GM19238 (cell line): ENCODE data around the gene LST1.
"Not testable (repeated sequence)": the region's sequence is repeated elsewhere in the genome, so short reads cannot be mapped to it uniquely, and the experiment has no call there.

Experiments used
- DNase-seq: peaks from one replicate; pipeline ENCODE4 v3.0.0; 2011; ENCODE audit warnings: low spot score; ENCODE audit not compliant: insufficient read length

LST1 gene

DNA sequence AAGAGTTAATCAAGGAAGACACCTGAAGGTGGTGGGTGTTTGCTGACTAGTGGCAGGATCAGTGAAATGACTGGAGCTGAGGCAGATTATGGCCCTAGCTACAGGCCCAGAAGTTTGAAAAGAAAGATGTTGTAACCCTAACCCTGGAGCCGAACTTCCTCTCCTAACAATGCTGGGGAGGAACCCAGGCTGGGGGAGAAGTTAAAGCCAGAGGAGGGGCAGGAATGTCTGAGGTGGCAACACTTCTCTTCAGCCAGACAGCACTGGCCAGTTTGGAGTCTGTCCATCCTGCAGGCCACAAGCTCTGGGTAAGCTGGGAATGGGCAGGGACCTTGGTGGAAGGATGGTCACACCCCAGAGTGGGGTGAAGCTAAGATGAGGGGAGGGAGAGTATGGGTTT is at the start of gene LST1:
LST1 (plus strand) TSS at position 270 of the 400 bp plus-strand sequence. CDS start 1,023 bp downstream, outside the sequence.
- DNase-seq: no peak

DNA sequence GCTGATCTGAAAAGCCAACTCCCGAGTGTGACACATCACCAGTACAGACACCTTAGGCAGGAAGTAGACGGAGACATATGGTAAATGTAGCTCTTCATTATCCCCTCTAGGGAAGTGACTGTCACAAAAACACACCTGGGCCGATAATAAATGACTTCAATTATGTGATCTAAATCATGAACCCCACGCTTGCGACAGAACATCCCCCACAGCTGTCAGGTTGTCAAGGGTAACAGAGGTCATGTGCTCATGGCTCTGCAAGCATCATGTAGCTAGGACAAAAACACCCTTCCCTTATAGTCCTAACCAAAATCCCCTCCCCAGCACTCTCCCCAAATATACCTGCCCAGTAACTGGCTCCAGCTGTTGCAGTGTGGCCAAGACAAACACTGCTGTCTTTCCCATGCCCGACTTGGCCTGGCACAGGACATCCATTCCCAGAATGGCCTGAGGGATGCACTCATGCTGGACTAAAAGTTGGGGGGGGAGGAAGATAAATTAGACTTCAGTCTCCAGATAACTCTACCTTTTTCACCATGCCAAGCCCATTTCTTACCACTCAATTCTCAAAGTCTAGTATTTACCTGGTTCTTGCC is 47.2 kb upstream of the LST1 start:
- DNase-seq: no peak

GRCh38 chr6:31540640-31541039 is 45.4 kb upstream of the LST1 start:
- no peak for DNase-seq

- DNase-seq: no peak
Observed at GRCh38 chr6:31541059-31541657, 44.9 kb upstream of the LST1 start.

GRCh38 chr6:31541658-31542521 is 44.2 kb upstream of the LST1 start, which contains the start of gene DDX39B:
TSS of gene DDX39B (minus strand) at chr6:31542003. CDS start at chr6:31540532, 1,471 bp downstream.
- peak; percentile 89 for DNase-seq

GRCh38 chr6:31543639-31544038 is 42.4 kb upstream of the LST1 start:
- DNase-seq: no peak

DNA sequence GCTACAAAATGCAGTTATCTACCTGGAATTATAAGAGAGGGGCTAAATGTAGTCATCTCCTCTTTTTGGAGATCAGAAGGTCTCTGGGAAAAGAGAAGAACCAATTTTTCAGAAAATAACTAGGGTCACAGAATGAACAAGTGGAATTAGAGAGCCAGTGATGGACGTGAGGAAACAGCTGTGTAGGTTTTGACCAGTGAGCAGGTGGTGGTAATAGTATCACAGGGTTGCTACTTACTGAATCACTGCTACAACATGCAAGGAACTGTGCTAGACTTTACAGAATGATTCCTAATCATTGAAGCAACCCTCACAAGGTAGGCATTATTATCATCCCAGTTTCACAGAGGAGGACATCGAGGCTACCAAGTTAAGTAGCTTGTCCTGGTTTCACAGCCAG is 41.4 kb upstream of the LST1 start:
- DNase-seq: no peak

DNA sequence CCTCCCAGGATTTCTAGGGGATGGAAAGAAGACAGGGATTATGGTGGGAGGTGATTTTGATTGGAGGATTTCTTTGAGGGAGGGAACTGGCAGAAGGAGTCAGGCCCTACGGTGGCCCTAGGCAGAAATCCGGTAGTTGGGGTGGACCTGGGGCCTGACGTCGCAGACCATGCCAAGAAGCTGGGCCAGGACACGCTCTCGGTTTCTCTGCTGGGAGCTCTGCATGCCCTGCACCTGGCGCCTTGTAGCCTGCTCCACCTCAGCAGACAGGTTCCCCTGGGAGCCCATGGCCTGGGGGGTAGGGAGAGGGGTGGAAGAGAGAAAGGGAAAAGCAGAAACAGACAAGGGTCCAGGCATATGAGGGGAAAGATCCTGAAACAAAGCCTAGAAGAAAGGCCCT is 40.8 kb upstream of the LST1 start:
- no peak for DNase-seq

DNA sequence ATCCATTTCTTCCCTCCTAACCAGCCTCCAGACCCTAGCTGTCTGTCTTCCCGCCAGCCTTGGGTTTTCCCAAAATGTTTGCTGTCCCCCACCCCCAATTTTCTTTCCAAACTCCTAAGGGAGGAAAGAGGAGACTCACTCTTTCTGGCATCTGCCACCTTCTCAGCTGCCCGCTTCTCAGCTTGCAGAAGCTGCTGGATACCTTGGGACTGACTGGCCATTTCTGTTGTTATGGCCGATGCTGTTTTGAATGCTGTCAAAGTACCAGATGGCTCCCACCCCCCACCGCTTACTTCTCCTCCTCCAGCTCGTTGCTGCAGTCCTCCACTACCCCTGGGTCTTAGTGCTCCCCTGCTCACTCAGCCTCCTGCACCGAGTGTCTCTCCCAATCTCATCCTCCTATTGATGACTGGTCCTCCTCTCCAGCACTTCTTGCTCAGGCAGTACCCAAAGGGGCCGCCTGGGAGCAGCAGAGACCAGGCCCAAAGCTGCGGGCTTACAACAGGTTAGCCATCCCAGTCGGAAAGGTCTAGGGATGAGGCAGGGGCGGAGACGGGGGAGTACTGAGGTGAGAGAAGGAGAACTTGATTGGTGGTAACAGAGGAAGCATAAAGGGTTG is 39.6 kb upstream of the LST1 start, which contains the start of gene ATP6V1G2:
ATP6V1G2 (minus strand) TSS at position 270 of the 619 bp plus-strand sequence; CDS start at position 221, 49 bp downstream.
- no peak for DNase-seq

- peak; percentile 71 for DNase-seq
Observed at GRCh38 chr6:31546958-31547726, 38.9 kb upstream of the LST1 start, which contains the start of gene NFKBIL1. TSS of gene NFKBIL1 (plus strand) at chr6:31547608. CDS start at chr6:31547695, 87 bp downstream.

GRCh38 chr6:31547727-31548543 is 38.1 kb upstream of the LST1 start:
- no peak for DNase-seq

GRCh38 chr6:31548544-31548873 is 37.6 kb upstream of the LST1 start:
- DNase-seq: no peak

GRCh38 chr6:31551371-31551770 is 34.7 kb upstream of the LST1 start:
- DNase-seq: not testable (repeated sequence)

DNA sequence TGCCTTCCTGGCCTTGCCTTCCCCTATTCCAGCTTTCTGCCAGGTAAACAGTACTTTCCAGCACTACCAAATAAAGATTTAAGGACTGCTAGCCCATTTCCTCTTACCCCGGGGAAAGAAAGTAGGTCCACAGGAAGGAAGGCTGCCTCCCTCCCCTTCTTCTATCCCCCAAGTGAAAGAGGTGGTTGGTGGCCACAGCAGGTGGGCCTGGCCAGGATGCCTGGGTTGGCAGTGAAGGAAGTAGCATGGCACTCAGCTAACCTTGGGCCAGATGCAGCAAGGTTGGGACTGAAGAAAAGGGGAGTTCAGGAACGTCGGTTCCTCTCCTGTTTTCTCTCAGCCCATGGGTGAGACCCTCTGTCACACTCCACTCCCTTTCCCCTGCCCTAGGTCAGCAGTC is 29.8 kb upstream of the LST1 start:
- DNase-seq: no peak

DNA sequence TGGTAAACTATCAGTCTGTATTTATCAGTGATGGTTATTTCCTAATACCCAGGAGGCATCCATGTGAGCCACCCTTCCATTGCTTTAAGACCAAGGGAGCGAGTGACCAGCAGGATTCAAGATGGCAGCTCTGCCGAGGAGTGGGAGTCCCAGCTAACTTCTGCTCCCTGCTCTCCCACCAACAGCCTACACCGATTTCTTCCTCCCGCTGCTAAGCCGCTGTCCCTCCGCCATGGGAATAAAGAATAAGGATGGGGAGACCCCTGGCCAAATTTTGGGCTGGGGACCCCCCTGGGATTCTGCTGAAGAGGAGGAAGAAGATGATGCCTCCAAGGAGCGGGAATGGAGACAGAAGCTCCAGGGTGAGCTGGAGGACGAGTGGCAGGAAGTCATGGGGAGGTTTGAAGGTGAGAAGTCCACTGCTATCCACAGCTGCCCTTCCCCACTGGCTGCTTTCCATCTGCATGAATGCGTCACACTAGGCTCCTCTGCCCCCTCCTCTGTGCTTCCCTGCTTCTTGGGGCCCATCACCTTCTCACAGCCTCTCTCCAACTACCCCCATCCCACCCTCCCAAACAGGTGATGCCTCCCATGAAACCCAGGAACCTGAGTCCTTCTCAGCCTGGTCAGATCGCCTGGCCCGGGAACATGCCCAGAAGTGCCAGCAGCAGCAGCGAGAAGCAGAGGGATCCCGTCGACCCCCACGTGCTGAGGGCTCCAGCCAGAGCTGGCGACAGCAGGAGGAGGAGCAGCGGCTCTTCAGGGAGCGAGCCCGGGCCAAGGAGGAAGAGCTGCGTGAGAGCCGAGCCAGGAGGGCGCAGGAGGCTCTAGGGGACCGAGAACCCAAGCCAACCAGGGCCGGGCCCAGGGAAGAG is 28.4 kb upstream of the LST1 start:
- DNase-seq: no peak

DNA sequence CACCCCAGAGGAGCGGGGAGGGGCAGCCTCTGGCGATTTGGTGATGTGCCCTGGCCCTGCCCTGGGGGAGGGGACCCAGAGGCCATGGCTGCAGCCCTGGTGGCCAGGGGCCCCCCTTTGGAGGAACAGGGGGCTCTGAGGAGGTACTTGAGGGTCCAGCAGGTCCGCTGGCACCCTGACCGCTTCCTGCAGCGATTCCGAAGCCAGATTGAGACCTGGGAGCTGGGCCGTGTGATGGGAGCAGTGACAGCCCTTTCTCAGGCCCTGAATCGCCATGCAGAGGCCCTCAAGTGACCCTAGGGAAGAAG is 27.8 kb upstream of the LST1 start:
- no peak for DNase-seq

DNA sequence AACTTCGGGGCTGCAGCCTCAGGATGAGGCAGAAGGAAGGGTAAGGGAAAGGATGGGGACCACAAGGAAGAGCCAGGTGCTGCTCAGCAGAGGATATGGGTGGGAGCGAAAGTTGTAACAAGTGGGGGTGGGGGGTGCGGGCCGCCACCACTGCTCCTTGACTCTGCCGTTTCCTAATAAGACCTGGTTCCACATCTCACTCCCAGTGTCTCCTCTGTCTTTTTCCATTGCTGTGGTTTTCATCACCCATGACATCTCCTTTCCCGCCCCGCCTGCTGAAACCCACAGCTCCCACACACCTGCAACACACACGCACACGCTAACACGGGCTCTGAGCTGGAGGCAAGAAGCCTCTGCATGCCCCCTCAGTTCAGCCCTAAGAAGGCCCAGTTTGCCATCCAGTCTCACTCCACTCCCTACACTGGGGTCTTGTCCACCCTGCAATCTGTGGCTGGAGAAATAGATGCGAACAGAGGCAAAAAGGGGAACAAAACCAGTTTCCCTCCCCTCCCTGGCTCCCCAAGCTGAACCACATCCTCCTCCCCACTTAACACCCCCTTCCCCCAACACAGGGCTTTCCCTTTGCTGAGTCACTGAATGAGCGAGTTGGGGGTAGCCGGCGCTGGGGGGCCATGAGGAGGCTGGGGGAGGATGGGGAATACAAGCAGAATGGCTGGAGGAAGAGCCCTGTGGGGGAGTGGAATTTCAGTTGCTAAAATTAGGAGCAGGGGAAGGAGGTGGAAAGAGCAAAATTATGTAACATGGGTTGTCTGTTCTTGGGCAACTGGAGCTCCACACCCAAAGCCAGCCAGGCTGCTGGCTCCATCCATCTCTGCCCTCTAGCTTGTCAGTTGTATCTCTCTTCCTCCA is 27.2 kb upstream of the LST1 start:
- DNase-seq: peak; percentile 58

GRCh38 chr6:31559606-31559957 is 26.5 kb upstream of the LST1 start:
- DNase-seq: no peak
